Left lung (tissue), 10 donors: Measurements from ENCODE around the gene PARP11. TPM values are rescaled to one million over a fixed set of nuclear protein-coding genes. Genes with fewer than 3 reads are reported as not detected.

ENCODE experiments used
- ATAC-seq: fragments of 200-7000 bp; cut with Tn5 transposase; one replicate; pipeline ENCODE4 v1.9.1; 2020; ENCODE audit warnings: moderate library complexity
- DNase-seq, 4 donors: peaks; one replicate each; pipeline ENCODE4 v3.0.0-alpha.2; 2013 to 2020
- H3K27ac ChIP-seq, 2 donors: fragments of 200-600 bp; sonication (generic) in 1 of 2; one replicate each; pipeline versions ENCODE4 v1.5.0 to v1.8.0; 2020 to 2021
- H3K27me3 ChIP-seq, 2 donors: fragments of 200-600 bp; sonication (generic) in 1 of 2; one replicate each; pipeline versions ENCODE4 v1.5.0 to v1.8.0; 2020 to 2021
- H3K36me3 ChIP-seq, 2 donors: fragments of 200-600 bp; sonication (generic) in 1 of 2; one replicate each; pipeline versions ENCODE4 v1.5.0 to v1.8.0; 2020 to 2021
- H3K4me1 ChIP-seq, 2 donors: fragments of 200-600 bp; one replicate each; pipeline ENCODE4 v1.8.0; 2021
- H3K4me3 ChIP-seq, 2 donors: fragments of 200-600 bp; sonication (generic) in 1 of 2; one replicate each; pipeline versions ENCODE4 v1.5.0 to v1.8.0; 2020 to 2021; ENCODE audit warnings: mild to moderate bottlenecking in 1 of 2
- H3K9me3 ChIP-seq, 2 donors: fragments of 200-600 bp; sonication (generic) in 1 of 2; one replicate each; pipeline versions ENCODE4 v1.5.0 to v1.8.0; 2020 to 2021
- CTCF ChIP-seq, 2 donors: fragments of 200-600 bp; sonication (generic) in 1 of 2; IDR thresholded peaks; one replicate each; pipeline versions ENCODE4 v1.5.0 to v1.8.0; 2021; ENCODE audit warnings: antibody characterized with exemption in 2 of 2
- intact Hi-C, 2 donors: fragments of 100-400 bp; cut with DNase I; formaldehyde crosslinking; loops; one replicate each; pipeline versions ENCODE4 v1.11.2 to v1.14.2; 2022
- polyA plus RNA-seq, 6 donors: library from polyadenylated mRNA; unstranded; fragments of 120-200 nt; gene quantifications; one replicate each; pipeline ENCODE4 v1.2.1, GENCODE V29; 2013; ENCODE audit not compliant: insufficient read length in 6 of 6
- total RNA-seq, 2 donors: library from RNA; stranded (reverse); fragmentation: NEBNext Ultra II Directional; extraction: Animal tissue kit (Norgen Biotek cat#: 25700); gene quantifications; one replicate each; pipeline ENCODE4 v1.2.1, GENCODE V29; 2021
- donor health status: DM: no; HTN: yes; CAD: no.
- donor health status: DM: no; HTN: no; CAD: no.

The PARP11 gene
- total and polyA plus RNA-seq, 8 donors, result 11.0 to 18.3 (median 15.9) TPM

- no peak for ATAC-seq
- no peak for DNase-seq
- peaks cover 0 to 30% of the 10 kb centered on the region in 2 donors for H3K36me3 ChIP-seq
- intact Hi-C loops, result loop anchor here in 1 of 2 donors (10.0 kb wide), 1 partner anchor 505 kb away; no protein-coding TSS in a partner anchor
- no peak overlapping the region for H3K27ac ChIP-seq
- no peak overlapping the region for H3K4me3 ChIP-seq
- H3K4me1 ChIP-seq, result no peaks in the 10 kb centered on the region
- no peak for TF ChIP-seq CTCF (IDR thresholded peaks at IDR 0.05)
- H3K9me3 ChIP-seq, result no peaks in the 10 kb centered on the region
- no peaks in the 10 kb centered on the region for H3K27me3 ChIP-seq
These were observed 63.7 kb downstream of the PARP11 start for GRCh38 chr12:3809357-3810015.

GRCh38 chr12:3805077-3805476 is 68.1 kb downstream of the PARP11 start:
- Histone ChIP-seq H3K4me3 (no peak overlapping the region), H3K27ac (no peak overlapping the region), H3K27me3 (no peaks in the 10 kb centered on the region), H3K36me3 (peaks cover 0 to 18% of the 10 kb centered on the region in 2 donors), H3K4me1 (no peaks in the 10 kb centered on the region), H3K9me3 (no peaks in the 10 kb centered on the region)
- DNase-seq (no peak), ATAC-seq (no peak)
- no peak for TF ChIP-seq CTCF (IDR thresholded peaks at IDR 0.05)
- intact Hi-C loops, result loop anchor here in 1 of 2 donors (10.0 kb wide), 1 partner anchor 500 kb away; no protein-coding TSS in a partner anchor

GRCh38 chr12:3803865-3804472 is 69.2 kb downstream of the PARP11 start:
- peak; percentile 50 to 76 (median 68) for DNase-seq
- peak; percentile 84 to 85 for TF ChIP-seq CTCF (IDR thresholded peaks at IDR 0.05)
- no peak overlapping the region for H3K27ac ChIP-seq
- no peaks in the 10 kb centered on the region for H3K4me1 ChIP-seq
- peak; percentile 91 for ATAC-seq
- no peaks in the 10 kb centered on the region for H3K9me3 ChIP-seq
- intact Hi-C loops, result loop anchor here in 1 of 2 donors (10.0 kb wide), 1 partner anchor 499 kb away; no protein-coding TSS in a partner anchor
- H3K4me3 ChIP-seq, result no peak overlapping the region
- no peaks in the 10 kb centered on the region for H3K27me3 ChIP-seq
- peaks cover 0 to 18% of the 10 kb centered on the region in 2 donors for H3K36me3 ChIP-seq

GRCh38 chr12:3802721-3803120 is 70.5 kb downstream of the PARP11 start:
- H3K27ac ChIP-seq, result no peak overlapping the region
- DNase-seq (no peak), ATAC-seq (no peak)
- peaks cover 0 to 22% of the 10 kb centered on the region in 2 donors for H3K36me3 ChIP-seq
- H3K27me3 ChIP-seq, result no peaks in the 10 kb centered on the region
- no peak overlapping the region for H3K4me3 ChIP-seq
- H3K9me3 ChIP-seq, result no peaks in the 10 kb centered on the region
- no peak for TF ChIP-seq CTCF (IDR thresholded peaks at IDR 0.05)
- intact Hi-C loops, result loop anchor here in 1 of 2 donors (10.0 kb wide), 1 partner anchor 498 kb away; no protein-coding TSS in a partner anchor
- no peaks in the 10 kb centered on the region for H3K4me1 ChIP-seq

DNA sequence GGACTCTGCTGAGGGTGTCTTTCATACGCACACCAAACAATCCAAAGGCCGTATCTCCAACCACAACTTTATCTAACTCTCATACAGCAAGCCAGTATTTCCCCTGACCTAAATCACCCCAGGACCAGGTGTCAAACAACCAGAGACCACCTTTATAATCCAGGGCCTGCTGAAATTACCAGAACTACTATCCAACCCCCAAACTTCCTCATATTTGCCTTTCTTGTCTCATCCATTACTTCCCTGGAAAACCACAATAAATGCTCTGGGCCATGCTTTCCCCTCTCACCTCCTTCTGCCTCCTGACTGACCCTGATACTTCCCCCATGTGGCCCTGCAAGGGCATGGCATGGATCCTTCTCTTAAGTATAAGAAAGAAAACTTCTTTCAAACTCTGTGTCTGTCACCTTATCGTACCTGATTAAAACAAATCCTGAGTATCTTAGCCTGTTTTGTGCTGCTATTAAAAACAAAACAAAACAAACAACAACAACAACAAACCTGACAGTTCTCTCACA is 75.6 kb downstream of the PARP11 start:
- no peak for ATAC-seq

More for the DNA sequence above, 75.6 kb downstream of the PARP11 start:
- no peak for DNase-seq
- H3K27ac ChIP-seq, result no peak overlapping the region
- peaks cover 0 to 4% of the 10 kb centered on the region in 2 donors for H3K36me3 ChIP-seq
- no peaks in the 10 kb centered on the region for H3K27me3 ChIP-seq
- intact Hi-C loops, result no loop called here
- H3K9me3 ChIP-seq, result no peaks in the 10 kb centered on the region
- H3K4me3 ChIP-seq, result no peak overlapping the region
- H3K4me1 ChIP-seq, result no peaks in the 10 kb centered on the region
- TF ChIP-seq CTCF (IDR thresholded peaks at IDR 0.05), result no peak
